Mesothelial cell of epicardium (in vitro differentiated cells): ENCODE data around the gene ALG1. TPM values are rescaled to one million over a fixed set of nuclear protein-coding genes. Genes with fewer than 3 reads are reported as not detected.
"Not testable (repeated sequence)": the region's sequence is repeated elsewhere in the genome, so short reads cannot be mapped to it uniquely, and the experiment has no call there.

ENCODE experiments used
- DNase-seq, 2 experiments: peaks; one replicate each; pipeline ENCODE4 v3.0.0; 2021; ENCODE audit warnings: low spot score in 2 of 2; ENCODE audit not compliant: unreplicated experiment in 2 of 2
- H3K27ac Mint-ChIP-seq: 2 replicates; pipeline ENCODE4 v1.8.0; 2021; ENCODE audit warnings: mixed read lengths
- H3K27me3 Mint-ChIP-seq: 2 replicates; pipeline ENCODE4 v1.8.0; 2021; ENCODE audit warnings: low read depth, mixed read lengths
- H3K36me3 Mint-ChIP-seq: 2 replicates; pipeline ENCODE4 v1.8.0; 2021; ENCODE audit warnings: mixed read lengths
- H3K4me1 Mint-ChIP-seq: 2 replicates; pipeline ENCODE4 v1.8.0; 2021; ENCODE audit warnings: mixed read lengths
- H3K4me3 Mint-ChIP-seq: 2 replicates; pipeline ENCODE4 v1.8.0; 2021; ENCODE audit warnings: mild to moderate bottlenecking, moderate library complexity, mixed read lengths
- H3K9me3 Mint-ChIP-seq: 2 replicates; pipeline ENCODE4 v1.8.0; 2021; ENCODE audit warnings: mixed read lengths
- CTCF ChIP-seq: fragments of 200-600 bp; sonication (generic); IDR thresholded peaks from one replicate; pipeline ENCODE4 v1.5.0; 2021; ENCODE audit warnings: antibody characterized with exemption; ENCODE audit not compliant: unreplicated experiment
- total RNA-seq: library from RNA; stranded (reverse); gene quantifications from 3 replicates; pipeline ENCODE4 v1.2.1, GENCODE V29; 2021

ALG1 gene
- total RNA-seq, 1 donor from 2014 or later = 21.3 TPM

- no peak overlapping the region for H3K4me3 Mint-ChIP-seq
- H3K27me3 Mint-ChIP-seq = peaks cover 31% of the 10 kb centered on the region
- H3K27ac Mint-ChIP-seq = no peak overlapping the region
- no peaks in the 10 kb centered on the region for H3K9me3 Mint-ChIP-seq
- H3K4me1 Mint-ChIP-seq = no peaks in the 10 kb centered on the region
- no peak for TF ChIP-seq CTCF
- no peaks in the 10 kb centered on the region for H3K36me3 Mint-ChIP-seq
- DNase-seq = no peak
These were observed 31.2 kb upstream of the ALG1 start for GRCh38 chr16:5040451-5040850.

- H3K9me3 Mint-ChIP-seq = no peaks in the 10 kb centered on the region
- no peaks in the 10 kb centered on the region for H3K36me3 Mint-ChIP-seq
- no peaks in the 10 kb centered on the region for H3K4me1 Mint-ChIP-seq
- peaks cover 31% of the 10 kb centered on the region for H3K27me3 Mint-ChIP-seq
- TF ChIP-seq CTCF = no peak
- H3K27ac Mint-ChIP-seq = no peak overlapping the region
- no peak for DNase-seq
- H3K4me3 Mint-ChIP-seq = no peak overlapping the region
These were observed 30.0 kb upstream of the ALG1 start for GRCh38 chr16:5041600-5042133.

GRCh38 chr16:5042574-5043171 lies 29.0 kb upstream of the ALG1 start:
- no peaks in the 10 kb centered on the region for H3K9me3 Mint-ChIP-seq
- no peak for DNase-seq
- no peaks in the 10 kb centered on the region for H3K36me3 Mint-ChIP-seq
- no peak for TF ChIP-seq CTCF
- peaks cover 31% of the 10 kb centered on the region for H3K27me3 Mint-ChIP-seq
- no peak overlapping the region for H3K27ac Mint-ChIP-seq
- no peak overlapping the region for H3K4me3 Mint-ChIP-seq
- no peaks in the 10 kb centered on the region for H3K4me1 Mint-ChIP-seq

- no peaks in the 10 kb centered on the region for H3K4me1 Mint-ChIP-seq
- no peak for TF ChIP-seq CTCF
- peaks cover 37% of the 10 kb centered on the region for H3K27me3 Mint-ChIP-seq
- H3K4me3 Mint-ChIP-seq = no peak overlapping the region
- no peak for DNase-seq
- peaks cover 4% of the 10 kb centered on the region for H3K9me3 Mint-ChIP-seq
- H3K27ac Mint-ChIP-seq = no peak overlapping the region
- no peaks in the 10 kb centered on the region for H3K36me3 Mint-ChIP-seq
These were observed 27.6 kb upstream of the ALG1 start for GRCh38 chr16:5044011-5044540.

- H3K9me3 Mint-ChIP-seq, H3K4me1 Mint-ChIP-seq, H3K27ac Mint-ChIP-seq, H3K4me3 Mint-ChIP-seq, DNase-seq, H3K36me3 Mint-ChIP-seq: not testable (repeated sequence)
- peaks cover 41% of the 10 kb centered on the region for H3K27me3 Mint-ChIP-seq
These were observed 27.1 kb upstream of the ALG1 start for GRCh38 chr16:5044581-5044980.

GRCh38 chr16:5045499-5046115 lies 26.0 kb upstream of the ALG1 start:
- no peak overlapping the region for H3K4me3 Mint-ChIP-seq
- H3K36me3 Mint-ChIP-seq = no peaks in the 10 kb centered on the region
- DNase-seq = no peak
- H3K4me1 Mint-ChIP-seq = no peaks in the 10 kb centered on the region
- H3K27me3 Mint-ChIP-seq = peaks cover 45% of the 10 kb centered on the region
- H3K9me3 Mint-ChIP-seq = peaks cover 7% of the 10 kb centered on the region
- no peak for TF ChIP-seq CTCF
- H3K27ac Mint-ChIP-seq = no peak overlapping the region
